Suppressor macrophage treated with lipopolysaccharide for 4 hours (primary cell): Measurements from ENCODE around the gene ACVRL1.
A peak's percentile ranks its signal among the peaks of the same experiment; 100 is the strongest.
"Not testable (repeated sequence)": the region's sequence is repeated elsewhere in the genome, so short reads cannot be mapped to it uniquely, and the experiment has no call there.

Source experiments
- DNase-seq: peaks from one replicate; pipeline ENCODE4 v3.0.0-alpha.2; 2020

The ACVRL1 gene

DNA sequence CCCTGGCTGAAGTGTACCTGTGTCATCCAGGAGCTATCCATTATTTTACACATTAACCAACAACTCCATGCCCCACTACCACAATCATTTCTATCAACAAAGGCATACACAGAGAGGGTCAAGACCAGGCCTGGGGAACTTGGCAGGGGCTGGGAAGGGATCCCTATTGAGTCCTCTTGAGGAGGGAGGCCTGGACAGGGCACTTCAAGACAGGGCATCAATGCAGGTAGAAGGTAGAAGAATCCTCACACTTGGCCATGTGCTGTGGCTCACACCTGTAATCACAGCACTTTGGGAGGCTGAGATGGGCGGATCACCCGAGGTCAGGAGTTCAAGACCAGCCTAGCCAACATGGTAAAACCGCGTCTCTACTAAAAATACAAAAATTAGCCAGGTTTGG lies 32.8 kb upstream of the ACVRL1 start:
- DNase-seq, result no peak

GRCh38 chr12:51879102-51879501 lies 28.2 kb upstream of the ACVRL1 start:
- no peak for DNase-seq

DNA sequence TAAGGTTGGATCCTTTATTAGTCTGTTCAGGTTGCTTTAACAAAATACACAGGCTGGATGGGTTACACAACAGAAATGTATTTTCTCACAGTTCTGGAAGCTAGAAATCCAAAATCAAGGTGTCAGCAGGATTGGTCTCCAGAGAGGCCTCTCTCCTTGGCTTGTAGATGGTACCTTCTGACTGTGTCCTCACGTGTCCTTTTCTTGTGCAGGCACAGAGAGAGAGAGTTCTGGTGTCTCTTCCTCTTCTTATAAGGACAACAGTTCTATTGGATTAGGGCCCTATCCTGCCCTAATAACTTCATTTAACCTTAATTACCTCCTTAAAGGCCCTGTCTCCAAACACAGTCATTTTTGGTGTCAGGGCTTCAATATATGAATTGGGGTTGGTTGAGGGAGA lies 24.0 kb upstream of the ACVRL1 start:
- no peak for DNase-seq

DNA sequence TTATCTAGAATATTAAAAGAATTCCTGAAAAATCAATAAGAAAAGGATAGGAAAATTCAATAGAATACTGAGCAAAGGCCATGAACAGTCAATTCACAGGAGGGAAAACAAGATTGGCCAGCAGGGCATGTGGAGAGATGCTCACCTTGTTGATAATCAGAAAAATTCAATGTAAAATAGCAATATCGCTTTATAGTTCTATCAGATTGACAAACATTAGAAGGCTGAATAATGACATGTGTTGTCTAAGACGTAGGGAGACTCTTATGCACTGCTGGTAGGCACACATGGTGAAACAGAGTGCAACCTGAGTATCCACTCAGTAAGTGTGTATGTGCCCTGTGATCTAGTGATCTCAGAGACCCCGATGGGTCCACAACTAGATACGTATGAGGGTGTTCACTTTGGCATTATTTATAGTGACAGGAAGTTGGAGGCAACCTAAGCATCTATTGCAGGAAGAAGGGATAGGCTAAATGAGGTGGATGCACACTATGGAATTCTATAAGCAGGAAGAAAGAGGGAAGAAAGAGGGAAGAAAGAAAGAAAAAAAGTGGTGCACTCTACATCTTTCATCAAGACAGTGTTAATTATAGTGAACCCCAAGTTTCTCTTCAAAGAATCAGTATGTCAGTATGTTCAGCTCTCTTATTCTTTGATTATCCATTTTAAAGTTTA lies 23.2 kb upstream of the ACVRL1 start:
- no peak for DNase-seq

DNA sequence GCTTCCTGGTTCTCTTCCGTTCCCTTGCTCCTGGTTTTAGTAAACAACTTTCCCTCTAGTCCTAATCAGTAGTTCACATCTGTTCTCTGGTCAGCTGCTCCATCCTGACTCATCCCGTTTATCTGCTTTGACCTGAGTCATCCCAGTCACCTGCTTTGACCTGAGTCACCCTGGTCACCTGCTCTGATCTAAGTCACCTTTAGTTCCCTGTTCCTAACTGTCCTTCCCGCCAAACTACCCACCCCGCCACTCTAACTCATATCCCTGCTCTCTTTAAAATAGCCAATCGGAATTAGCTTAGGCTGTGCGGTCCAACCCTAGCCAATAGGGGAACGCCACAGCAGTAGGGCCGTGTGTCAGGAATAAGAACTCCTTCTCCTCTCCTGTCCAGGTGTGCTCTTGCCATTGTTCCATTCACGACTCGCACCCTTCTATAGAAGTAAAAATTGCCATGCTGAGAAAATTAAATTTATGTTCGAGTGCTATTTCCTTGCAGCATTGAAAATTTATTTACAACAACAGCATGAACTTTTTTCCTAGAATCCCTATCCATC lies 22.6 kb upstream of the ACVRL1 start:
- DNase-seq, result no peak

GRCh38 chr12:51885294-51886020 lies 21.8 kb upstream of the ACVRL1 start:
- not testable (repeated sequence) for DNase-seq

- DNase-seq, result peak; percentile 95
These were observed 21.1 kb upstream of the ACVRL1 start for GRCh38 chr12:51886021-51886710.

DNA sequence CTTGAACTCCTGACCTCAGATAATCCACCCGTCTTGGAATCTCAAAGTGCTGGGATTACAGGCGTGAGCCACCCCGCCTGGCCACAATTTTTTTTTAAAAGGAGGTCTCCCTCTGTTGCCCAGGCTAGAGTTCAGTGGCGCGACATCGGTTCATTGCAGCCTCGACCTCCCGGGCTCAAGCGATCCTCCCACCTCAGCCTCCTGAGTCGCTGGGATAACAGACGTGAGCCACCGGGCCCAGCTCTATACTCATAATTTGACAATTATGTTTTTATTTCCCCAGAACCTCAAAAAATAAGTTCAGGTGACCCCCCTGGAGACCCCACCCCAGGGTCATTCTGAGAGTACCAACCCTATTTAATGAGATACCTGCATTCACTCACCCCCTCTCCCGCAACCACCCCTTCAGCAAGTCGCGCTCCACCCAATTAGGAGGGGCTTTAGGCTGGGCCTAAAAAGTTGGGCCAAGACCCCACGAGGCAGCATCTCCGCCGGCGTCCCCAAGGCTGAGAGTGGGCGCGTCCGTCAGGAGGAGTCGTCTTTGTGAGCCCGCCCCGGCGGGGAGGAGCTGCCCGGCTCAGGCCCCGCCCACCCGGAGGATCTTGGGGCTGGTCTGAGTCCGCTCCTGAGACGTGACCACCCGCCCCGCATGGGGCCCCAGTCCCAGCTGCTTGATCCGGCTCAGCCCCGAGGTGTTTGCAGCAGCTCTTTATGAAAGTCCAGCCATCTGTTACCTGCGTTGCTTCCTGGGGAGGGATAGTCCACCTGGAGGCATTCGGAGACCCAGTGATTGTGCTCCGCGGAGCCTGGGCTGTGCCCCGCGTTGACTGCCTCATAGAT lies 19.6 kb upstream of the ACVRL1 start, which contains the start of gene ANKRD33:
TSS of gene ANKRD33 (plus strand) at position 628 of the 840 bp plus-strand sequence. CDS start at position 712, 84 bp downstream.
- no peak for DNase-seq

- no peak for DNase-seq
These were observed 18.7 kb upstream of the ACVRL1 start for GRCh38 chr12:51888316-51889215.

- DNase-seq, result no peak
These were observed 17.8 kb upstream of the ACVRL1 start for GRCh38 chr12:51889216-51890132.

DNA sequence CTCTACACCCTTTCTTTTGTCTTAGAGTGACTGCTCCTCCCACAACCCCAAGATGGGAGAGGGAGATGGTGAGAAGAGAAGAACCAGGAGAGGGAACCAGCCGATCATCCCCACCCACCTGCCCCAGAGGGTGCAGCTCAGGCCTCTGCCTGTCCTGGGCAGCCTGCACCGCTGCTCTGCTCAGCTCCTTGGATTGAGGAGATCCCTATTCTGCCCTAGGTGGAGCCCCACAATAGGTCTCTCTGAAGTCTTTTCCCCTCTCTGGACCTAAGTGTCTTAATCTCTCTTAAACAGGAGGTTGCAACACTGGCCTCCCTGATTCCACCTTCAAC lies 17.2 kb upstream of the ACVRL1 start:
- DNase-seq, result no peak

DNA sequence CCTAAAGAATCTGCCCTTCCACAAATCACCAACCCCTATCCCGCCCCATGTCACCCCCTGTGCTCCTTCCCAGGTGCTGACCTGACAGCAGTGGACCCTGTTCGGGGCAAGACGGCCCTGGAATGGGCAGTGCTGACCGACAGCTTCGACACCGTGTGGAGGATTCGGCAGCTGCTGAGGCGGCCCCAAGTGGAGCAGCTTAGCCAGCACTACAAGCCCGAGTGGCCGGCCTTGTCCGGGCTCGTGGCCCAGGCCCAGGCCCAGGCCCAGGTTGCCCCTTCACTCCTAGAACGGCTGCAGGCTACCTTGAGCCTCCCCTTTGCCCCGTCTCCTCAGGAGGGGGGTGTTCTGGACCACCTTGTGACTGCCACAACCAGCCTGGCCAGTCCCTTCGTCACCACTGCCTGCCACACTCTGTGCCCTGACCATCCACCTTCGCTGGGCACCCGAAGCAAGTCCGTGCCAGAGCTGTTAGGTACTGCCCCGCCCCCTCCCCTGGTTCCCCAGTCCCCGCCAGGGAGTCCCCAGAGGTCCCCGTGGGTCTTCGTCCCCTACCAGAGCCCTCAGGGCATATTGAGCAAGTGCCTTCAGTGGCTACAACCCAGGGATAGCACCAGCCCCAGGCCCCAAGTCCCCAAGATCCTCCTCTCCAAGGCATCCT lies 16.7 kb upstream of the ACVRL1 start:
- no peak for DNase-seq

- peak; percentile 52 for DNase-seq
These were observed 15.5 kb upstream of the ACVRL1 start for GRCh38 chr12:51891843-51892242.

DNA sequence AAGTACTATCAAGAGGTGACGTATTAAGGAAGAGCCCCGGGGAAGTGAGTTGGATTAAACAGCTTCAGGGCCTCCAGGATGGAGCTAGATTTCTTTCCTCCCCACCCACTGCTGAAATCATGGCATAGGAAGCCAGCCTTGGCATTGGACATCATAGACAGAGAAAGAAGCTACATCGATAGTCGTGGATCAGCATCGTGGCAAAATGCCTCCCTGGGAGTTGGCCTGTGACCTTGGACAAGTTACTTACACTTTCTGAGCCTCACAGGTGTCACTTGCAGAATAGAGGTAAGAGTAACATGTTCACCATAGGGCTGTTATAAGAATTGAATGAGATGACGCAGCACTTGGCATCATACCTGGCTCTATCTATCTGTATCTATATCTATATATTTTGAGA lies 13.5 kb upstream of the ACVRL1 start:
- DNase-seq, result no peak

DNA sequence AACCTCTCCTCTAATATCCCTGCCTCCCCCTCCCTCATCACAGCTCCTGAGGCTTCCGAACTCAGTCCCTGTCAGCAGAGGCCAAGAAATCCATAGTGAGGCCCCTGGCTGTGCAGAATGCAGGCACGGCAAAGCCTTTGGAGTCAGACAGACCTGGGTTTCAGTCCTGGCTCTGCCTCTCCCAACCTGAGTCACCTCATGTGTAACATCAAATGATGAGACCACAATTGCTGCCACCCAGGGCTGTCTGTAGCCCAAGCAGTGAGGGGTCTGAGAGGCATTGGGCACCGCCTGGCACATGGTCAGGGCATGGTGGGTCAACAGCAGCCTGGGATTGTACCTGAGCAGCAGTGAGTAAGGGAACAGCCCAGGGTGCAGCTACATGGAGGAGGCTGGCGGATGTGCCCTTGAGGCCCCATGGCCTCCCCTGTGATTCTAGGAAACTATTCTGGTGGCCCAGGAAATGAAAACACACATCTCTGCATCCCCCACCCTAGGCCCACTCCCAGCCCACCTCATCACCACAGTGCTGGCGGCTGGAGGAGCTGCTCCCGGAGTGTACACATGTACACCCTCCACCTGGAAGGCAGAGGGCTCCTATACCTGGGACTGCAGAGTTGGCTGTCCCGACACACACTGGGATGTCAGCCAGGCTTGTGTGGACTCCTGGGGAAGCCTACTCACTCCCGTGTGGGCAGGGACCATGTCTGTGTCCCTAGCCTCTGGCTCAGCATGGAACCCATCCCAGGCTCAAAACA lies 11.7 kb upstream of the ACVRL1 start:
- no peak for DNase-seq

- no peak for DNase-seq
These were observed 11.1 kb upstream of the ACVRL1 start for GRCh38 chr12:51896236-51896635.

GRCh38 chr12:51897181-51897580 lies 10.1 kb upstream of the ACVRL1 start:
- DNase-seq, result no peak

DNA sequence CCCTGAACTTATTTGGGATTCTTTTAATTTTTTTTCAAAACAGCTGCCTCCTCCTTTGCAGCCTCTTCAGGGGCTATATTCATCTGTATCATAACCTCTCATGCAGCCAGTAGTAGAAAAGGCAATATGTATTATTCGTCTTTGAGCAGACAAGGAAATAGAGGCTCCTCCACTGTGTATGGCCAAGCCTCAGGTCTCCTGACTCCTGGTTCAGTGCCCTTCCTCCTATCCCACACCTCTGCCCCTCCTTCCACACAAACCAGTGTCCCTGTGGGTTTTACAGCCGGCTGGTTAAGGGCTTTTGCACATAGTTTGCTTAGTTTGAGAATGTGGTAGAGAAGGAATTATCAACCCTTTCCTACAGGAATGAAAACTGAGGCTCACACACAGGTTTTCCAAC lies 8.8 kb upstream of the ACVRL1 start:
- DNase-seq, result no peak

DNA sequence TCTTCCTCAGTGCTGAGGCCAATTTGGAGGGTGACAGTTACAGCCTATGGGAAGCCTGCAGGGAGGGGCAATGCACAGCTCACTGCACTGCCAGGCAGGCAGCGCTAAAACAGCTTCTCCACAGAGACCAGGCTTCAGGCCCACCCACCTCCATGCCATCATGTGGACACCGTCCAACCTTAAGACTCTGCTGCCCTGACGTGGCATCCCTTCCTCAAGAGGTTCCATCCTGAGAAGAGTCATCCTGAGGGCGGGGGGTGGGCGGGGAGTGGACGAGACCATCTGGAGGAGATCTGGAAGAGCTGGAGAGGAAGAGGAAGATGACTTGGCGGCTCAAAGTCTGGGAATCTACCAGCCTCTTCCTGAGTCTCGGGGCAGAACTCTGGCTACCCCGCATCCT lies 8.4 kb upstream of the ACVRL1 start:
- DNase-seq, result peak; percentile 55
